ENCODE data around the gene NTM. TPM values are rescaled to one million over a fixed set of nuclear protein-coding genes. Genes with fewer than 3 reads are reported as not detected.

Gene NTM
- total and polyA plus RNA-seq, 2 experiments from 2014 or later: 1.1 to 1.7 TPM

DNA sequence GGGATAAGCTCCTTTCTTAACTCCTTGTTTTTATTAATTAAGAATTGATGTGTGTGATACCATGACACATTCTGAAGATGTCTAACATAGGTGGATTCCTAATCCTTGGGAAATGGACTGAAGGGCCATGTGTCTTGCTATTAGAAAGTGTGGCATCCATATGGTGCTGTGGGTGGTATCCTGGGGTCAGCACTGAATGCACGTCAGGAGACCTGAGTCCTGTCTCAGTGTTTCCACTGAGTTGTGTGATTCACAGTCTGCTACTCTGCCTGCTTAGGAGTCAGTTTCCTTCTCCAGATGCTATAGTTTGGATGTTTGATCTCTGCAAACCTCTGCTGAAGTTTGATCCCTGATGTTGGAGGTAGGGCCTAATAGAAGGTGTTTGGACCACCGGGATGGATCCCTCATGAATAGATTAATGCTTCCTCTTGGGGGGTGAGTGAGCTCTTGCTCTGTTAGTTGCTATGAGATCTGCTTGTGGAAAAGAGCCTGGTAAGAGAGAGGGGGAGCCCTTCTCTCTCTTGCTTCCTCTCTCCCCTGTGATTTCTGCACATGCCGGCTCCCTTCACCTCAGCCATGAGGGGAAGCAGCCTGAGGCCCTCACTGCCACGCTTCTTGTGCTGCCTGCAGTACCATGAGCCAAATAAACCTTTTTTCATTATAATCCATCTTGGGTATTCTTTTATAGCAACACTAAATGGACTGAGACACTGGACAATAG, 666.5 kb downstream of the NTM start:
- no peak for DNase-seq (ENCODE audit: low read depth in 1 of 2, low spot score in 1 of 2)
- H3K27me3 ChIP-seq: peaks cover 31% of the 10 kb centered on the region
- H3K36me3 ChIP-seq: no peaks in the 10 kb centered on the region
- H3K4me1 ChIP-seq (ENCODE audit: low read depth): no peaks in the 10 kb centered on the region
- no peak overlapping the region for H3K27ac ChIP-seq
- H3K4me3 ChIP-seq: no peak overlapping the region
- no peaks in the 10 kb centered on the region for H3K9me3 ChIP-seq (ENCODE audit: low read depth)
- TF ChIP-seq, protein P1, sequence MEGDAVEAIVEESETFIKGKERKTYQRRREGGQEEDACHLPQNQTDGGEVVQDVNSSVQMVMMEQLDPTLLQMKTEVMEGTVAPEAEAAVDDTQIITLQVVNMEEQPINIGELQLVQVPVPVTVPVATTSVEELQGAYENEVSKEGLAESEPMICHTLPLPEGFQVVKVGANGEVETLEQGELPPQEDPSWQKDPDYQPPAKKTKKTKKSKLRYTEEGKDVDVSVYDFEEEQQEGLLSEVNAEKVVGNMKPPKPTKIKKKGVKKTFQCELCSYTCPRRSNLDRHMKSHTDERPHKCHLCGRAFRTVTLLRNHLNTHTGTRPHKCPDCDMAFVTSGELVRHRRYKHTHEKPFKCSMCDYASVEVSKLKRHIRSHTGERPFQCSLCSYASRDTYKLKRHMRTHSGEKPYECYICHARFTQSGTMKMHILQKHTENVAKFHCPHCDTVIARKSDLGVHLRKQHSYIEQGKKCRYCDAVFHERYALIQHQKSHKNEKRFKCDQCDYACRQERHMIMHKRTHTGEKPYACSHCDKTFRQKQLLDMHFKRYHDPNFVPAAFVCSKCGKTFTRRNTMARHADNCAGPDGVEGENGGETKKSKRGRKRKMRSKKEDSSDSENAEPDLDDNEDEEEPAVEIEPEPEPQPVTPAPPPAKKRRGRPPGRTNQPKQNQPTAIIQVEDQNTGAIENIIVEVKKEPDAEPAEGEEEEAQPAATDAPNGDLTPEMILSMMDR (IDR thresholded peaks at IDR 0.05; ENCODE audit: low read depth, low read length): no peak

DNA sequence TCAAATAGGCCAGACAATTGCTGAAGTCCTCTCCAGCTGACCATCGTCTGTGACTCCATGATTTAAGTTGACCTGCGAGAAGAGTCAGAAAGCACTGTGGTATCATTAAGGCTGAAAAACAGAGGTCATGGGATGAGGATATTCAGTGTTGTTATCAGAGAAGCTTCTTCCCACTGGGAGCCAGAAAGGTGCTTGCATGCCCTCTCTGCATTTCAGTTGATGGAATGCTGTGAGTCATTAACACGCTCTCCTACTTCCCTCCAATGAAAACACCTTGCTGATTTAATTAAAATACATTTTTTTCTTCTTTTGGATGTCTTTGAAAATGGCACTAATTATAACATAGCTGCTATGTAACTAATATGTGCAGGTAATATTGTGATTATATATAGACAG, 667.0 kb downstream of the NTM start:
- Histone ChIP-seq H3K27ac (no peak overlapping the region), H3K9me3 (ENCODE audit: low read depth) (no peaks in the 10 kb centered on the region), H3K4me1 (ENCODE audit: low read depth) (no peaks in the 10 kb centered on the region), H3K27me3 (peaks cover 31% of the 10 kb centered on the region), H3K36me3 (no peaks in the 10 kb centered on the region), H3K4me3 (no peak overlapping the region)
- no peak for DNase-seq (ENCODE audit: low read depth in 1 of 2, low spot score in 1 of 2)
- TF ChIP-seq, protein P1 (IDR thresholded peaks at IDR 0.05; ENCODE audit: low read depth, low read length): no peak

DNA sequence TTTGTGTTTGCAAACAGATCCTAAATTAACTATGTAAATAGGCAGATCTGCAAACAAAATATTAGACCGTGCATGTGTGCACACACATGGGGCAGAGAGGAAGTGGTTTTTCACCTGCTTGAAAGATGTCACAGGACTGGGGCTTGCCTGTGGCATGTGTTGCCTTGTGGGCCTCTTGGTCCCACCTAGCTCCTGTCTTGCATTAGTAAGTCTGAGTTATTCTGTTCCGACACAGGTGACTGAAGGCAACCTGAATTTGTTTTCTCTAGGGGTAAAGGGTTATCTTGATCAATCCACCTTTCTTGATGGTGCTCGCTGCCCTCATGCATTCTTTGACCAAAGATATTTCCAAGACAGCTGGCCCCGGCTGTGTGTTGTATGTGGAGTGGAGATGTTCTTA, 667.5 kb downstream of the NTM start:
- Histone ChIP-seq H3K9me3 (ENCODE audit: low read depth) (no peaks in the 10 kb centered on the region), H3K4me3 (no peak overlapping the region), H3K27me3 (peaks cover 31% of the 10 kb centered on the region), H3K4me1 (ENCODE audit: low read depth) (no peaks in the 10 kb centered on the region), H3K27ac (no peak overlapping the region), H3K36me3 (no peaks in the 10 kb centered on the region)
- TF ChIP-seq, protein P1 (IDR thresholded peaks at IDR 0.05; ENCODE audit: low read depth, low read length): no peak
- DNase-seq (ENCODE audit: low read depth in 1 of 2, low spot score in 1 of 2): no peak

DNA sequence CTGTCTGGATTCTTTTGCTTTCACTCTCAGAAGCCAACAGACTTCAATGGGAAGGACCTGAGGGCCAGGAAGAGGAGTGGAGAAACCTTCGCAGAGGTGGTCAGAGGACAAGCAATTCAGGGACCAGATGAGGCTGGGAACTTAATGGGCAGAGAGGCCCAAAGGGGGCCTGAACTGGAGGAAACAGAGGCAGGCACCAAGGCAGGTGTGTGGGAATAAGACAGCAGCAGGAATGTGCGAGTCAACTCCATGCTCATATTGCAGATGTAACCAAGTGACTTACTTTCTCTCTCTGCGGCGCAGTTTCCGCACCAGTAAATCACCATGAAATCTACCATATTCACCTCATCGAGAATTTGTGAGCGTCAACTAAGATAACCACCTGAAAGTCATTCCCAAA, 669.1 kb downstream of the NTM start:
- H3K27me3 ChIP-seq: peaks cover 27% of the 10 kb centered on the region
- no peaks in the 10 kb centered on the region for H3K36me3 ChIP-seq
- TF ChIP-seq, protein P1 (IDR thresholded peaks at IDR 0.05; ENCODE audit: low read depth, low read length): no peak
- no peak for DNase-seq (ENCODE audit: low read depth in 1 of 2, low spot score in 1 of 2)
- no peak overlapping the region for H3K27ac ChIP-seq
- no peak overlapping the region for H3K4me3 ChIP-seq
- H3K4me1 ChIP-seq (ENCODE audit: low read depth): no peaks in the 10 kb centered on the region
- H3K9me3 ChIP-seq (ENCODE audit: low read depth): no peaks in the 10 kb centered on the region

DNA sequence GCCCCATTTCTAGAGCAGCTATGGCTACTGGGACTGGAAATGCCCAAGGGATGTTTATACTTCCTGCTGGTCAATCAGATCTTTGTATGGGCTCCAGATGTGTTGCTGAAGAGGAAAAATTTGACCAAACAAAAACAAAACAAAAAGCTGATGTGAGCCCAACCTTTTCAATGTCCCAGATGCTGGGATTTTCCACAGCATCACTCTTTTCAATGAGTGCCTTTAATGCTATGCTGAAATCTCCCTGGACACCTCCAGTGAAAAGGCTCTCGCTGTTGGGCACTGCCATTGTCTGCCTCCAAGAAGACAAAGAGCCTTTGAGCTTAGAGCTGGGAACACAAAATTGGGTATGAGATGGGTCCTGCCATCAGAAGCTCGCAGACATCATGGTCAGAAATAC, 671.9 kb downstream of the NTM start:
- Histone ChIP-seq H3K4me3 (no peak overlapping the region), H3K36me3 (no peaks in the 10 kb centered on the region), H3K27me3 (peaks cover 16% of the 10 kb centered on the region), H3K4me1 (ENCODE audit: low read depth) (no peaks in the 10 kb centered on the region), H3K27ac (no peak overlapping the region), H3K9me3 (ENCODE audit: low read depth) (no peaks in the 10 kb centered on the region)
- DNase-seq (ENCODE audit: low read depth in 1 of 2, low spot score in 1 of 2): no peak
- TF ChIP-seq, protein P1 (IDR thresholded peaks at IDR 0.05; ENCODE audit: low read depth, low read length): no peak
